Thyroid gland (tissue), 4 donors: ENCODE results near the gene SNX27. TPM values are rescaled to one million over a fixed set of nuclear protein-coding genes. Genes with fewer than 3 reads are reported as not detected.
"Not testable (repeated sequence)": the region's sequence is repeated elsewhere in the genome, so short reads cannot be mapped to it uniquely, and the experiment has no call there.

Experiments used
- DNase-seq, 2 donors: peaks; one replicate each; pipeline ENCODE4 v3.0.0-alpha.2; 2019
- H3K27ac ChIP-seq, 3 donors: fragments of 200-600 bp; sonication (generic); 1 replicate in 2 of 3; 2 replicates in 1 of 3; pipeline ENCODE4 v1.5.1; 2016 to 2019; ENCODE audit warnings: mild to moderate bottlenecking in 1 of 3, moderate library complexity in 1 of 3
- H3K27me3 ChIP-seq: fragments of 200-600 bp; sonication (generic); one replicate; pipeline ENCODE4 v1.5.1; 2019
- H3K36me3 ChIP-seq, 2 donors: fragments of 200-600 bp; sonication (generic); one replicate each; pipeline ENCODE4 v1.5.1; 2016 to 2019
- H3K4me1 ChIP-seq, 2 donors: fragments of 200-600 bp; sonication (generic); one replicate each; pipeline ENCODE4 v1.5.1; 2017 to 2019
- H3K4me3 ChIP-seq, 3 donors: fragments of 200-600 bp; sonication (generic); replicated peaks in 1 of 3; 1 replicate in 2 of 3; 2 replicates in 1 of 3; pipeline ENCODE4 v1.5.1; 2016; ENCODE audit warnings: mild to moderate bottlenecking in 1 of 3
- H3K9me3 ChIP-seq: fragments of 200-600 bp; sonication (generic); one replicate; pipeline ENCODE4 v1.5.1; 2017
- POLR2A ChIP-seq, 2 donors: fragments of 450-650 bp; IDR thresholded peaks; one replicate each; pipeline ENCODE4 v1.6.1; 2017; ENCODE audit warnings: antibody characterized with exemption in 2 of 2, mild to moderate bottlenecking in 2 of 2, moderate library complexity in 1 of 2
- WGBS, 2 donors: methylation state at CpG; one replicate each; pipeline ENCODE4 v1.1.5; 2017; 5-methylcytosine and 5-hydroxymethylcytosine counted together
- intact Hi-C: fragments of 100-400 bp; cut with DNase I; formaldehyde crosslinking; loops from one replicate; pipeline ENCODE4 v1.15.1; 2023
- total RNA-seq, 4 donors: library from RNA; depleted of rRNA; stranded (reverse); fragments of >200 nt; gene quantifications; one replicate each; pipeline ENCODE4 v1.2.3, GENCODE V29; 2016
- TF ChIP-seq, protein P1 (sequence below), 6 experiments: fragments of 200-600 bp in 3 of 6; fragments of 450-650 bp in 3 of 6; sonication (generic) in 3 of 6; IDR thresholded peaks; one replicate each; pipeline ENCODE4 v1.5.1; 2016 to 2019; ENCODE audit warnings: antibody characterized with exemption in 6 of 6, mild to moderate bottlenecking in 2 of 6, inconsistent platforms in 1 of 6, moderate library complexity in 1 of 6

SNX27 gene
- total RNA-seq, 4 donors from 2014 or later: 33.8 to 43.4 (median 37.9) TPM

DNA sequence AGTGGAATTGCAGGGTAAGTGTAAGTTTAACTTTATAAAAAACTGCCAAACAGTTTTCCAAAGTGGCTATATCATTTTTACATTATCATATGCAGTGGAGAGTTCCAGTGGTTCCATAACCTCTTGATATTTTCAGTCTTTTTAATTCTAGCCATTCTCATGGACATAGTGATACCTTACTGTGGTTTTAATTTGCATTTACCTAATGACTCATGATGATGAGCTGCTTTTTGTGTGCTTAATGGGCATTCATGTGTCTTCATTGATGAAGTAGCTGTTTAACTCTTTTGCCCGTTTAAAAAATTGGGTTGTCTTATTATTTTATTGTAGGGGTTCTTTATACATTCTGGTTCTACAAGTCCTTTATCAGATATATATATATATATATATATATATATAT, 29.4 kb downstream of the SNX27 start:
- Histone ChIP-seq H3K9me3 (no peaks in the 10 kb centered on the region), H3K4me3 (no peak overlapping the region), H3K36me3 (no peaks in the 10 kb centered on the region), H3K27ac (no peak overlapping the region), H3K27me3 (no peaks in the 10 kb centered on the region), H3K4me1 (peaks cover 12 to 15% of the 10 kb centered on the region in 2 donors)
- TF ChIP-seq POLR2A (IDR thresholded peaks at IDR 0.05): no peak
- TF ChIP-seq, protein P1, sequence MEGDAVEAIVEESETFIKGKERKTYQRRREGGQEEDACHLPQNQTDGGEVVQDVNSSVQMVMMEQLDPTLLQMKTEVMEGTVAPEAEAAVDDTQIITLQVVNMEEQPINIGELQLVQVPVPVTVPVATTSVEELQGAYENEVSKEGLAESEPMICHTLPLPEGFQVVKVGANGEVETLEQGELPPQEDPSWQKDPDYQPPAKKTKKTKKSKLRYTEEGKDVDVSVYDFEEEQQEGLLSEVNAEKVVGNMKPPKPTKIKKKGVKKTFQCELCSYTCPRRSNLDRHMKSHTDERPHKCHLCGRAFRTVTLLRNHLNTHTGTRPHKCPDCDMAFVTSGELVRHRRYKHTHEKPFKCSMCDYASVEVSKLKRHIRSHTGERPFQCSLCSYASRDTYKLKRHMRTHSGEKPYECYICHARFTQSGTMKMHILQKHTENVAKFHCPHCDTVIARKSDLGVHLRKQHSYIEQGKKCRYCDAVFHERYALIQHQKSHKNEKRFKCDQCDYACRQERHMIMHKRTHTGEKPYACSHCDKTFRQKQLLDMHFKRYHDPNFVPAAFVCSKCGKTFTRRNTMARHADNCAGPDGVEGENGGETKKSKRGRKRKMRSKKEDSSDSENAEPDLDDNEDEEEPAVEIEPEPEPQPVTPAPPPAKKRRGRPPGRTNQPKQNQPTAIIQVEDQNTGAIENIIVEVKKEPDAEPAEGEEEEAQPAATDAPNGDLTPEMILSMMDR (IDR thresholded peaks at IDR 0.05): no peak
- intact Hi-C loops: no loop called here
- no peak for DNase-seq
- 91 to 93% methylated on average over 1 of the region's 1 CpG for WGBS, 2 donors

- not testable (repeated sequence) for H3K27me3 ChIP-seq
- WGBS, 2 donors: 89 to 98% methylated on average over 11 of the region's 11 CpGs
Measured at GRCh38 chr1:151643085-151643484, 31.2 kb downstream of the SNX27 start.

GRCh38 chr1:151644001-151644400, 32.2 kb downstream of the SNX27 start:
- Histone ChIP-seq H3K27me3 (no peaks in the 10 kb centered on the region), H3K27ac (no peak overlapping the region), H3K4me3 (no peak overlapping the region), H3K9me3 (no peaks in the 10 kb centered on the region), H3K36me3 (no peaks in the 10 kb centered on the region), H3K4me1 (no peaks in the 10 kb centered on the region)
- WGBS, 2 donors: 94 to 97% methylated on average over 2 of the region's 2 CpGs
- DNase-seq: no peak
- TF ChIP-seq, protein P1 (IDR thresholded peaks at IDR 0.05): no peak
- no peak for TF ChIP-seq POLR2A (IDR thresholded peaks at IDR 0.05)
- intact Hi-C loops: no loop called here

More at GRCh38 chr1:151643085-151643484, 31.2 kb downstream of the SNX27 start:
- H3K27ac ChIP-seq, H3K9me3 ChIP-seq, H3K4me1 ChIP-seq, H3K36me3 ChIP-seq, DNase-seq, H3K4me3 ChIP-seq, intact Hi-C loops: not testable (repeated sequence)

- Histone ChIP-seq H3K27ac (no peak overlapping the region), H3K4me3 (no peak overlapping the region), H3K4me1 (peaks cover 0 to 5% of the 10 kb centered on the region in 2 donors), H3K36me3 (no peaks in the 10 kb centered on the region), H3K9me3 (no peaks in the 10 kb centered on the region), H3K27me3 (no peaks in the 10 kb centered on the region)
- TF ChIP-seq, protein P1 (IDR thresholded peaks at IDR 0.05): no peak
- TF ChIP-seq POLR2A (IDR thresholded peaks at IDR 0.05): no peak
- intact Hi-C loops: no loop called here
- WGBS, 2 donors: 89 to 97% methylated on average over 1 of the region's 1 CpG
- DNase-seq: no peak
Measured at GRCh38 chr1:151653397-151653796, 41.5 kb downstream of the SNX27 start.

- TF ChIP-seq POLR2A (IDR thresholded peaks at IDR 0.05): no peak
- TF ChIP-seq, protein P1 (IDR thresholded peaks at IDR 0.05): no peak
- H3K4me3 ChIP-seq: no peak overlapping the region
- peaks cover 2 to 8% of the 10 kb centered on the region in 2 donors for H3K36me3 ChIP-seq
- no peaks in the 10 kb centered on the region for H3K27me3 ChIP-seq
- no peak overlapping the region for H3K27ac ChIP-seq
- intact Hi-C loops: no loop called here
- H3K9me3 ChIP-seq: no peaks in the 10 kb centered on the region
- DNase-seq: peak; percentile 9 to 12
- H3K4me1 ChIP-seq: peaks cover 0 to 5% of the 10 kb centered on the region in 2 donors
- 42 to 45% methylated on average over 3 of the region's 3 CpGs for WGBS, 2 donors
Measured at GRCh38 chr1:151655371-151655770, 43.5 kb downstream of the SNX27 start.

GRCh38 chr1:151661751-151662150, 49.9 kb downstream of the SNX27 start:
- WGBS, 2 donors: 84 to 86% methylated on average over 6 of the region's 6 CpGs

More at GRCh38 chr1:151661751-151662150, 49.9 kb downstream of the SNX27 start:
- H3K4me1 ChIP-seq: no peaks in the 10 kb centered on the region
- intact Hi-C loops: no loop called here
- no peak overlapping the region for H3K27ac ChIP-seq
- no peaks in the 10 kb centered on the region for H3K27me3 ChIP-seq
- no peak overlapping the region for H3K4me3 ChIP-seq
- H3K36me3 ChIP-seq: peaks cover 2 to 10% of the 10 kb centered on the region in 2 donors
- no peaks in the 10 kb centered on the region for H3K9me3 ChIP-seq
- no peak for TF ChIP-seq POLR2A (IDR thresholded peaks at IDR 0.05)
- TF ChIP-seq, protein P1 (IDR thresholded peaks at IDR 0.05): no peak
- DNase-seq: no peak
